Activated CD4-positive, alpha-beta T cell treated with anti-CD3 and anti-CD28 coated beads, Interleukin-2, amount 50 U/mL, for 48 hours (primary cell): ENCODE results near the gene BRMS1L.

Source experiments
- DNase-seq, 2 experiments: peaks; one replicate each; pipeline ENCODE4 v3.0.0-alpha.2; 2020

BRMS1L gene

GRCh38 chr14:35866595-35867279, 40.6 kb downstream of the BRMS1L start:
- no peak for DNase-seq

- DNase-seq = no peak
Observed at GRCh38 chr14:35867280-35867629, 41.1 kb downstream of the BRMS1L start.

GRCh38 chr14:35875296-35875695, 49.2 kb downstream of the BRMS1L start:
- no peak for DNase-seq

- DNase-seq = no peak
Observed at GRCh38 chr14:35877276-35877675, 51.1 kb downstream of the BRMS1L start.

- no peak for DNase-seq
Observed at GRCh38 chr14:35878272-35879150, 52.4 kb downstream of the BRMS1L start.

- DNase-seq = no peak
Observed at GRCh38 chr14:35879151-35879648, 53.1 kb downstream of the BRMS1L start.

- DNase-seq = no peak
Observed at GRCh38 chr14:35879654-35880249, 53.6 kb downstream of the BRMS1L start.

- no peak for DNase-seq
Observed at GRCh38 chr14:35881280-35881679, 55.1 kb downstream of the BRMS1L start.

- DNase-seq = peak; percentile 18 to 41
Observed at GRCh38 chr14:35883677-35884293, 57.6 kb downstream of the BRMS1L start.

GRCh38 chr14:35890308-35890707, 64.2 kb downstream of the BRMS1L start:
- no peak for DNase-seq

- DNase-seq = no peak
Observed at GRCh38 chr14:35895256-35895655, 69.1 kb downstream of the BRMS1L start.

- DNase-seq = no peak
Observed at GRCh38 chr14:35897616-35898111, 71.5 kb downstream of the BRMS1L start.

GRCh38 chr14:35898217-35898775, 72.2 kb downstream of the BRMS1L start:
- no peak for DNase-seq

GRCh38 chr14:35900741-35901140, 74.6 kb downstream of the BRMS1L start:
- DNase-seq = no peak

GRCh38 chr14:35909665-35910064, 83.5 kb downstream of the BRMS1L start:
- no peak for DNase-seq

GRCh38 chr14:35910191-35910590, 84.1 kb downstream of the BRMS1L start:
- no peak for DNase-seq

- DNase-seq = no peak
Observed at GRCh38 chr14:35911097-35911496, 85.0 kb downstream of the BRMS1L start.

- no peak for DNase-seq
Observed at GRCh38 chr14:35915185-35915584, 89.0 kb downstream of the BRMS1L start.

- DNase-seq = no peak
Observed at GRCh38 chr14:35915775-35916174, 89.6 kb downstream of the BRMS1L start.
